Naive B cell (primary cell): Measurements from ENCODE around the gene MAPRE2. TPM values are rescaled to one million over a fixed set of nuclear protein-coding genes. Genes with fewer than 3 reads are reported as not detected.
A peak's percentile ranks its signal among the peaks of the same experiment; 100 is the strongest.

Experiments used
- ATAC-seq, 2 donors: fragments of 150-1000 bp; cut with Tn5 transposase; 2 replicates each; pipeline ENCODE4 v1.10.0; 2021; ENCODE audit warnings: low read depth in 2 of 2, mild to moderate bottlenecking in 2 of 2, moderate library complexity in 2 of 2
- DNase-seq: peaks from one replicate; pipeline ENCODE4 v3.0.0; 2022
- H3K27ac Mint-ChIP-seq, 6 donors: one replicate each; pipeline ENCODE4 v1.8.0; 2020 to 2022; ENCODE audit warnings: mild to moderate bottlenecking in 6 of 6, mixed read lengths in 6 of 6, moderate library complexity in 5 of 6, inconsistent platforms in 2 of 6
- H3K27me3 Mint-ChIP-seq, 3 donors: one replicate each; pipeline ENCODE4 v1.8.0; 2021 to 2022; ENCODE audit warnings: mixed read lengths in 3 of 3, mild to moderate bottlenecking in 1 of 3
- H3K36me3 Mint-ChIP-seq, 2 donors: one replicate each; pipeline ENCODE4 v1.8.0; 2020 to 2022; ENCODE audit warnings: mixed read lengths in 2 of 2, inconsistent platforms in 1 of 2, mild to moderate bottlenecking in 1 of 2
- H3K4me1 Mint-ChIP-seq, 3 donors: one replicate each; pipeline ENCODE4 v1.8.0; 2020 to 2022; ENCODE audit warnings: mixed read lengths in 3 of 3, inconsistent platforms in 1 of 3, mild to moderate bottlenecking in 1 of 3, moderate library complexity in 1 of 3
- H3K4me3 Mint-ChIP-seq, 8 donors: one replicate each; pipeline ENCODE4 v1.8.0; 2020 to 2022; ENCODE audit warnings: mild to moderate bottlenecking in 8 of 8, mixed read lengths in 8 of 8, moderate library complexity in 8 of 8, inconsistent platforms in 2 of 8
- H3K9me3 Mint-ChIP-seq, 7 donors: one replicate each; pipeline ENCODE4 v1.8.0; 2020 to 2022; ENCODE audit warnings: mixed read lengths in 7 of 7, mild to moderate bottlenecking in 5 of 7, inconsistent platforms in 2 of 7, moderate library complexity in 1 of 7
- polyA plus RNA-seq, 6 donors: library from polyadenylated mRNA; unstranded; fragments of 300-500 nt; fragmentation: Illumina TruSeq; gene quantifications; one replicate each; pipeline ENCODE4 v1.2.3, GENCODE V29; 2021; ENCODE audit warnings: low read depth in 6 of 6

MAPRE2 gene
- polyA plus RNA-seq, 6 donors from 2014 or later: 99.3 to 132 (median 105) TPM

- no peaks in the 10 kb centered on the region for H3K27me3 Mint-ChIP-seq
- H3K4me1 Mint-ChIP-seq: peaks cover 83 to 91% (median 90%) of the 10 kb centered on the region in 3 donors
- H3K36me3 Mint-ChIP-seq: no peaks in the 10 kb centered on the region
- DNase-seq (peak; percentile 57), ATAC-seq (peak; percentile 33)
- H3K9me3 Mint-ChIP-seq: peaks cover 0 to 4% (median 0%) of the 10 kb centered on the region in 7 donors
- H3K27ac Mint-ChIP-seq: peak overlapping the region; percentile 99 to 100 (median 99)
- peak overlapping the region; percentile 91 to 99 (median 94) for H3K4me3 Mint-ChIP-seq
Measured at GRCh38 chr18:35042389-35043071, 1.3 kb downstream of the MAPRE2 start.

- ATAC-seq (no peak), DNase-seq (no peak)
- Mint-ChIP-seq H3K9me3 (peaks cover 0 to 4% (median 0%) of the 10 kb centered on the region in 7 donors), H3K4me3 (peak overlapping the region; percentile 91 to 99 (median 94)), H3K27me3 (no peaks in the 10 kb centered on the region), H3K36me3 (no peaks in the 10 kb centered on the region), H3K4me1 (peaks cover 80 to 90% (median 90%) of the 10 kb centered on the region in 3 donors), H3K27ac (peak overlapping the region; percentile 99 to 100 (median 99))
Measured at GRCh38 chr18:35043207-35043606, 2.0 kb downstream of the MAPRE2 start.

- Mint-ChIP-seq H3K27me3 (no peaks in the 10 kb centered on the region), H3K9me3 (peaks cover 0 to 4% (median 0%) of the 10 kb centered on the region in 7 donors), H3K27ac (peak overlapping the region; percentile 61 to 100 (median 80)), H3K4me3 (peak overlapping the region; percentile 43 to 92 (median 78)), H3K4me1 (peaks cover 72 to 85% (median 83%) of the 10 kb centered on the region in 3 donors), H3K36me3 (no peaks in the 10 kb centered on the region)
- no peak for ATAC-seq
- DNase-seq: no peak
Measured at GRCh38 chr18:35045121-35045520, 3.9 kb downstream of the MAPRE2 start.

GRCh38 chr18:35045806-35046205, 4.6 kb downstream of the MAPRE2 start:
- ATAC-seq (no peak), DNase-seq (no peak)
- peaks cover 0 to 4% (median 0%) of the 10 kb centered on the region in 7 donors for H3K9me3 Mint-ChIP-seq
- H3K36me3 Mint-ChIP-seq: no peaks in the 10 kb centered on the region
- H3K4me3 Mint-ChIP-seq: peak overlapping the region; percentile 3 to 92 (median 78)
- no peaks in the 10 kb centered on the region for H3K27me3 Mint-ChIP-seq
- peak overlapping the region; percentile 44 to 100 (median 83) for H3K27ac Mint-ChIP-seq
- peaks cover 77 to 85% (median 83%) of the 10 kb centered on the region in 3 donors for H3K4me1 Mint-ChIP-seq

GRCh38 chr18:35047697-35048292, 6.6 kb downstream of the MAPRE2 start:
- H3K4me3 Mint-ChIP-seq: peak overlapping the region in 2 of 8 donors; percentile 57 to 65
- H3K27ac Mint-ChIP-seq: peak overlapping the region; percentile 38 to 100 (median 70)
- H3K36me3 Mint-ChIP-seq: no peaks in the 10 kb centered on the region
- no peak for DNase-seq
- H3K27me3 Mint-ChIP-seq: no peaks in the 10 kb centered on the region
- H3K9me3 Mint-ChIP-seq: peaks cover 0 to 3% (median 0%) of the 10 kb centered on the region in 7 donors
- H3K4me1 Mint-ChIP-seq: peaks cover 74 to 90% (median 84%) of the 10 kb centered on the region in 3 donors
- no peak for ATAC-seq

- ATAC-seq (peak; percentile 68 to 69), DNase-seq (peak; percentile 45)
- Mint-ChIP-seq H3K4me1 (peaks cover 71 to 88% (median 86%) of the 10 kb centered on the region in 3 donors), H3K27me3 (no peaks in the 10 kb centered on the region), H3K9me3 (peaks cover 0 to 3% (median 0%) of the 10 kb centered on the region in 7 donors), H3K4me3 (peak overlapping the region; percentile 80 to 89 (median 87)), H3K36me3 (peaks cover 0 to 2% of the 10 kb centered on the region in 2 donors), H3K27ac (peak overlapping the region; percentile 92 to 99 (median 98))
Measured at GRCh38 chr18:35049111-35050027, 8.2 kb downstream of the MAPRE2 start.

- peak; percentile 20 for DNase-seq
- H3K4me3 Mint-ChIP-seq: peak overlapping the region; percentile 80 to 89 (median 87)
- peak; percentile 50 to 59 for ATAC-seq
- no peaks in the 10 kb centered on the region for H3K27me3 Mint-ChIP-seq
- H3K4me1 Mint-ChIP-seq: peaks cover 69 to 86% (median 86%) of the 10 kb centered on the region in 3 donors
- peak overlapping the region; percentile 92 to 99 (median 98) for H3K27ac Mint-ChIP-seq
- H3K36me3 Mint-ChIP-seq: peaks cover 4 to 6% of the 10 kb centered on the region in 2 donors
- H3K9me3 Mint-ChIP-seq: peaks cover 0 to 3% (median 0%) of the 10 kb centered on the region in 7 donors
Measured at GRCh38 chr18:35050028-35050546, 8.9 kb downstream of the MAPRE2 start.

- Mint-ChIP-seq H3K27me3 (no peaks in the 10 kb centered on the region), H3K4me1 (peaks cover 65 to 86% (median 85%) of the 10 kb centered on the region in 3 donors), H3K9me3 (peaks cover 0 to 3% (median 0%) of the 10 kb centered on the region in 7 donors), H3K4me3 (peak overlapping the region; percentile 80 to 88 (median 87)), H3K27ac (peak overlapping the region; percentile 96 to 99 (median 98)), H3K36me3 (peaks cover 6 to 8% of the 10 kb centered on the region in 2 donors)
- DNase-seq (no peak), ATAC-seq (peak; percentile 4 to 13)
Measured at GRCh38 chr18:35050705-35051195, 9.5 kb downstream of the MAPRE2 start.

GRCh38 chr18:35051641-35052377, 10.6 kb downstream of the MAPRE2 start:
- H3K27me3 Mint-ChIP-seq: no peaks in the 10 kb centered on the region
- ATAC-seq (no peak), DNase-seq (no peak)
- H3K27ac Mint-ChIP-seq: peak overlapping the region; percentile 96 to 99 (median 98)
- peaks cover 6 to 8% of the 10 kb centered on the region in 2 donors for H3K36me3 Mint-ChIP-seq
- peaks cover 0 to 3% (median 0%) of the 10 kb centered on the region in 7 donors for H3K9me3 Mint-ChIP-seq
- H3K4me3 Mint-ChIP-seq: peak overlapping the region in 6 of 8 donors; percentile 80 to 88 (median 87)
- H3K4me1 Mint-ChIP-seq: peaks cover 57 to 81% (median 79%) of the 10 kb centered on the region in 3 donors

- peak overlapping the region in 1 of 8 donors; percentile 15 for H3K4me3 Mint-ChIP-seq
- ATAC-seq (no peak), DNase-seq (no peak)
- H3K4me1 Mint-ChIP-seq: peaks cover 55 to 76% (median 72%) of the 10 kb centered on the region in 3 donors
- H3K27me3 Mint-ChIP-seq: no peaks in the 10 kb centered on the region
- peak overlapping the region in 2 of 6 donors; percentile 41 to 65 for H3K27ac Mint-ChIP-seq
- peaks cover 6 to 8% of the 10 kb centered on the region in 2 donors for H3K36me3 Mint-ChIP-seq
- no peaks in the 10 kb centered on the region for H3K9me3 Mint-ChIP-seq
Measured at GRCh38 chr18:35054401-35054800, 13.2 kb downstream of the MAPRE2 start.

GRCh38 chr18:35055105-35055504, 13.9 kb downstream of the MAPRE2 start:
- H3K4me3 Mint-ChIP-seq: peak overlapping the region in 1 of 8 donors; percentile 3
- ATAC-seq (no peak), DNase-seq (no peak)
- no peaks in the 10 kb centered on the region for H3K9me3 Mint-ChIP-seq
- H3K4me1 Mint-ChIP-seq: peaks cover 58 to 76% (median 74%) of the 10 kb centered on the region in 3 donors
- H3K36me3 Mint-ChIP-seq: peaks cover 6 to 8% of the 10 kb centered on the region in 2 donors
- H3K27ac Mint-ChIP-seq: peak overlapping the region in 2 of 6 donors; percentile 63 to 74
- no peaks in the 10 kb centered on the region for H3K27me3 Mint-ChIP-seq

GRCh38 chr18:35055726-35056125, 14.5 kb downstream of the MAPRE2 start:
- DNase-seq (no peak), ATAC-seq (no peak)
- peak overlapping the region in 1 of 6 donors; percentile 92 for H3K27ac Mint-ChIP-seq
- H3K4me3 Mint-ChIP-seq: no peak overlapping the region
- H3K36me3 Mint-ChIP-seq: peaks cover 6 to 8% of the 10 kb centered on the region in 2 donors
- peaks cover 57 to 76% (median 74%) of the 10 kb centered on the region in 3 donors for H3K4me1 Mint-ChIP-seq
- H3K9me3 Mint-ChIP-seq: no peaks in the 10 kb centered on the region
- H3K27me3 Mint-ChIP-seq: no peaks in the 10 kb centered on the region
